ENCODE measurements around the gene EARS2.

EARS2 gene

DNA sequence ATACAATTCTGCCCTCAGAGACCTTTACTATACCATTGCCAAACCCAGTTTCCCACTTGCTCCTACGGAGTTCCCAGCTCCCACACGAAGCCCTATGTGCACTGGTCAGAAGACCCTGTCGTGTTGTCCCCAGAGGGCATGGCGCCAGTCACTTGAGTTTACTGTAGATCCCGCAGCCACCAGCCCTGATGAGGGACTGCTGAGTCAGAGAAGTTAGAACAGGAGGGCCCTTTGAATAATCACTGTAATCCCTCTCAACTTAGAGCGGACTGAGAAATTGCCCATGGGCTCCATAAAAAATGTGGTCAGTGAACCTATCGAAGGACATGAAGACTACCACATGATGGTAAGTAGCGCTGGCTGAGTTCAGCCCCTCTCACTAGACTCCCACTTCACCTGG, 9.6 kb upstream of the EARS2 start:
- H3K4me3 ChIP-seq (ENCODE audit: low read length): no peak overlapping the region
- TF ChIP-seq CTCF (IDR thresholded peaks at IDR 0.05; ENCODE audit: insufficient read depth, low read depth, low read length, missing control alignments): no peak
- DNase-seq (ENCODE audit: low read depth): no peak

DNA sequence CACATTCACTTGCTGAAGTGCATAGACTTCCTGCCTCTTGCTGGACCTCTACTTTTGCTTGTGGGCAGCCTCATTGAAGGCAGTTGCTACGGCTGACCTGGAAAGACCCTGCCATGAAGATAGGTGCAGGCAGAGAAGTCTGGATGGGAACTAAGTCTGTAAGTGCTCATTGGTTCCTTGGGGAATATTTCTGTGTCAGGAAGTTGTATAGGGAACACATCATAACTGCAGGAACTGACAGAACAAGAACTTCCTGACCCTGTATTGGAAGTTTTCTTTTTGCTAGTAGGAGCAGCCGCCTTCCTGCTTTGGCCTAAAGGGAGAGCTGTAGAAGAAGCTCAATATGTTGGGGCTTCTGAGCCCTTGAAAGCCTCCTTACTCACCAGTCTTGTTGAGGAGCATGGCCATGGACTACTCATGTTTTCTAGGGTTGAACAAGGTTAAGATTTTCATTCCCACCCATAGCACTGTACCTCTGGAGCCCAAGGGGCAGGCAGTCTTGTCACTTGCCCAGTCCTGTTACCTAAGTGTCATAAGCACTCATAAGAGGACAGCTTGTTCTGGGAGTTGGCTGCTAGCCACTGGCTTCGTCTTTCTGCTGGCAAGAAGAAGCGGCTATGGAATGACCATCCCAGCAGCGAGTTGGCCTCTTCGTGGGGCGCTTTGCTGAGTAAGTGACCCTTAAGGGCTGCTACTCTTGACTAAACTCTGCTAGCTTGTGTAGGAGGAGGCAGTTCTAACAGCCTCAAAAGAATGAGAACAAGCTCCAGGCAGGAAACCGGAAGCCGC, 7.6 kb upstream of the EARS2 start:
- H3K4me3 ChIP-seq (ENCODE audit: low read length): no peak overlapping the region
- no peak for DNase-seq (ENCODE audit: low read depth)
- no peak for TF ChIP-seq CTCF (IDR thresholded peaks at IDR 0.05; ENCODE audit: insufficient read depth, low read depth, low read length, missing control alignments)

DNA sequence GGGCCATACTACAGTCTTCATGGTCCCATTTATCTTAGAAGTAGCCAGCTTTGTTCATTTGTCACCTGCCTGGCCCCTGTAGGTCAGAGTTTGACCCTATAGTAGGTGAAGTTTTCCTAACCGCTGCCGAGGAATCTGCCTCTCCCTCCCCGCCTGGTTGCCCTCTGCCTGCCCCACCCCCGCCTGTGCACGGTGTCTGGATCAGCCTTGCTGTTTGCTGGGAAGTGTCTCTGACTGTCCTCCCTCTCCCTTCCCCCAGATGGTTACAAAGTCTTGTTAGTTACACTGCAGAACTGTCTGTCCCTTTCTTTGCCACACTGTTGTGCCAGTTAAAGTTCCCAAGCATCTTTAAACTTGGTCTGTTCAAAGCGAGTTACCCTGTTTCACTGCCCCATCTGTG, 6.0 kb upstream of the EARS2 start:
- DNase-seq (ENCODE audit: low read depth): no peak
- no peak overlapping the region for H3K4me3 ChIP-seq (ENCODE audit: low read length)
- no peak for TF ChIP-seq CTCF (IDR thresholded peaks at IDR 0.05; ENCODE audit: insufficient read depth, low read depth, low read length, missing control alignments)

DNA sequence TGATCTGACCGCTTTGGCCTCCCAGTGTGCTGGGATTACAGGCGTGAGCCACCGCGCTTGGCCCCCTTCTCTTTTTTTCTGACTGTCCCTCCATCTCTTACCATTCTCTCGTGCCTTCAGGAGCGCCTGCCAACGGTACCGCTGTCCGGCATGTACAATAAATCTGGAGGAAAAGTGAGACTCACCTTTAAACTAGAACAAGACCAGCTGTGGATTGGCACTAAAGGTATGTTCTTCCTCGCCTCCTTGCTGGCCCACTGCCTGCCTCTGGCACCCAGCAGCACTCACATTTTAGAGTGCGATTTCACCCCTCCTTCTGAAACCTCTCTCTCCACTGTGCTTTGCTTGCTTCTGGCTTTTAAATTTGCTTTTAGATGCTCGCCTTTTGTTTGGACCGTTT, 5.4 kb upstream of the EARS2 start:
- H3K4me3 ChIP-seq (ENCODE audit: low read length): no peak overlapping the region
- DNase-seq (ENCODE audit: low read depth): no peak
- no peak for TF ChIP-seq CTCF (IDR thresholded peaks at IDR 0.05; ENCODE audit: insufficient read depth, low read depth, low read length, missing control alignments)

DNA sequence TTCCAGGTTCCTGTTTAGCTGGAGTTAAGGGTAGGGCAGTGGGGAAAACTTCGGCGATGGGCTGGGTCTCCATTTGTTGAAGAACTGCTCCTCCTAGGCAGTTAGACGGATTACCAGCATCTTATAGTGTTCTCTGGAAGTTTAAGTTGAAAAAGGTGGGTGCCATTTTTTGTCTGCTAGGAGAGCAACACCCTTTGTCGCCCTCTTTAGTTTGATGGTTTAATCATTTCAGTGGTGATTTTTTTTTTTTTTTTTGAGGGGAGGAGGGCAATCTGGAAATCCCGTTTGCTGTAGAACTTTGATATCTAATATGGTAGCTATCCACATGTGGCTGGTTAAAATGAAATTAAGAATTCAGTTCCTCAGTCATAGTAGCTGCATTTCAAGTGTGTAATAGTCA, 4.4 kb upstream of the EARS2 start:
- no peak for TF ChIP-seq CTCF (IDR thresholded peaks at IDR 0.05; ENCODE audit: insufficient read depth, low read depth, low read length, missing control alignments)
- no peak for DNase-seq (ENCODE audit: low read depth)
- H3K4me3 ChIP-seq (ENCODE audit: low read length): no peak overlapping the region

DNA sequence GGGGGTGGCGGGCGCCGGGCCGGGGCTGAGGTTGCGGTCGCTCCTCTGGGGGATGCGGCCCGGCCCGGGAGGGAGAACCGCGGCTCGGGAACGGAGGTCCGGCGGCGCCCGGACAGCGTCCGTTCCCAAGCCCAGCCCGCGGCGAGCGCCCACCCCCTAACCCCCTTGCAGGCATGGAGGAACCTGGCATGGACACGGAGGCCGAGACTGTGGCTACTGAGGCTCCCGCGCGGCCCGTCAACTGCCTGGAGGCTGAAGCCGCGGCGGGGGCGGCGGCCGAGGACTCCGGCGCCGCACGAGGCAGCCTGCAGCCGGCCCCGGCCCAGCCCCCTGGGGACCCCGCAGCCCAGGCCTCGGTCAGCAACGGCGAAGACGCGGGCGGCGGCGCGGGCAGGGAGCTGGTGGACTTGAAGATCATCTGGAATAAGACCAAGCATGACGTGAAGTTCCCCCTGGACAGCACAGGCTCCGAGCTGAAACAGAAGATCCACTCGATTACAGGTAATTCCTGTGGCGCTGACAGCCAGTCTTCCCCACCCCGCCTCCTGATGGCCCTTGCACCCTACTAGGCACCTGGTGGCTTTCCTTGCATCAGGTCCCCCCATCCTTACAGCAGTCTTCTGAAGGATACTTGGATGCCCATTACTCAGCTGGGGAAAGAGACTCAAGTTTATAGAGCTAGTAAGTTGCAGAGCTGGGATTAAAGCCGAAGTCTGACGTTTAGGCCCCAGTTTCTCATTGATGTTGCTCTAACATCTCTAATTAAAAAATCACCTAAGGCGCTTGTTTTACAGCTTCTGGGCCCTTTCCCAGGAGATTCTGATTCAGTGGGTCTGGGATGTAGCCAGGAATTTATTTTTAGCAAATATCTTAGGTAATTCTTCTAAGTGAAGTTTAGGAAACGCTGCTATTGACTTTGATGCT, 891 bp upstream of the EARS2 start:
- DNase-seq (ENCODE audit: low read depth): peak; percentile 37
- no peak for TF ChIP-seq CTCF (IDR thresholded peaks at IDR 0.05; ENCODE audit: insufficient read depth, low read depth, low read length, missing control alignments)
- peak overlapping the region; percentile 76 for H3K4me3 ChIP-seq (ENCODE audit: low read length)
